IMR-90 (cell line): ENCODE results near the gene GRID1.

Experiments
- BHLHE40 ChIP-seq: fragments of 150-350 bp; IDR thresholded peaks from 2 replicates; pipeline ENCODE4 v1.6.1; 2016; ENCODE audit warnings: mild to moderate bottlenecking, low read depth, low read length
- CEBPB ChIP-seq: IDR thresholded peaks from 2 replicates; pipeline ENCODE4 v1.6.1; 2012; ENCODE audit warnings: low read depth, low read length, improper control_type of control experiment
- CTCF ChIP-seq: conservative IDR thresholded peaks from 2 replicates; pipeline ENCODE4 v1.5.1; 2012; ENCODE audit warnings: mild to moderate bottlenecking, low read depth, low read length, improper control_type of control experiment
- NFE2L2 ChIP-seq: fragments of 150-350 bp; IDR thresholded peaks from 2 replicates; pipeline ENCODE4 v1.6.1; 2016; ENCODE audit warnings: low read depth, mild to moderate bottlenecking, low read length
- POLR2A ChIP-seq: IDR thresholded peaks from 2 replicates; pipeline ENCODE4 v1.6.1; 2012; ENCODE audit warnings: mild to moderate bottlenecking, low read depth, low read length
- RFX5 ChIP-seq: IDR thresholded peaks from 2 replicates; pipeline ENCODE4 v1.8.0; 2012; ENCODE audit warnings: low read depth, mild to moderate bottlenecking, low read length, moderate library complexity

GRCh38 chr10:85679710-85680109 is 686.9 kb downstream of the GRID1 start:
- TF ChIP-seq CEBPB = no peak
- TF ChIP-seq CTCF = no peak
- TF ChIP-seq RFX5 = no peak
- TF ChIP-seq POLR2A = no peak
- TF ChIP-seq BHLHE40 = no peak
- no peak for TF ChIP-seq NFE2L2
